Stimulated activated CD4-positive, alpha-beta T cell treated with anti-CD3 and anti-CD28 coated beads, Interleukin-12 subunit alpha, Interleukin-12 subunit beta, amount 100 ng/mL, for 24 hours (primary cell): ENCODE measurements around the gene CREBRF.
A peak's percentile ranks its signal among the peaks of the same experiment; 100 is the strongest.
"Not testable (repeated sequence)": the region's sequence is repeated elsewhere in the genome, so short reads cannot be mapped to it uniquely, and the experiment has no call there.

Experiments used
- DNase-seq, 2 experiments: peaks; one replicate each; pipeline ENCODE4 v3.0.0-alpha.2; 2020; ENCODE audit warnings: low read depth in 2 of 2

CREBRF gene

DNA sequence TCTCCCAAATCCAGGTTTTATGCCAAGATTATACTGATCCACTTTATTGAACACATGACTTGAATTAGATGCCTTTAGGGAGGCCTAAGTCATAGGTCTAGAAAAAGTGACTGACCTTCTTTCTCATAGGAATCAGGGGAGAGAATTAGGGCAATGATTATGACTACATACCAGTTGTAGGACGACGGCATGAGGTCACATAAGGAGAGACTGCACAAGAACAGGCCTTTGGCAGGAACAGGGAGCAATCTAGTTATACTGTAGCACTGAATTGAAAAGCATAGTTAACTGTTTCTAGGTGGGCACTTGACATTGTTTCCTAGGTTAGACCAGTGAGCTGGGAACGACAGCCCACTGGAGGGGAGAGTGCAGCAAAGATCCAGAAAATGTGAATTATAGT, 22.7 kb downstream of the CREBRF start:
- DNase-seq: no peak

GRCh38 chr5:173089581-173089980, 33.4 kb downstream of the CREBRF start:
- no peak for DNase-seq

- DNase-seq: no peak
Observed at GRCh38 chr5:173090639-173091038, 34.5 kb downstream of the CREBRF start.

- DNase-seq: no peak
Observed at GRCh38 chr5:173091981-173092380, 35.8 kb downstream of the CREBRF start.

- DNase-seq: no peak
Observed at GRCh38 chr5:173093606-173094005, 37.5 kb downstream of the CREBRF start.

GRCh38 chr5:173094012-173094661, 38.0 kb downstream of the CREBRF start:
- no peak for DNase-seq

DNA sequence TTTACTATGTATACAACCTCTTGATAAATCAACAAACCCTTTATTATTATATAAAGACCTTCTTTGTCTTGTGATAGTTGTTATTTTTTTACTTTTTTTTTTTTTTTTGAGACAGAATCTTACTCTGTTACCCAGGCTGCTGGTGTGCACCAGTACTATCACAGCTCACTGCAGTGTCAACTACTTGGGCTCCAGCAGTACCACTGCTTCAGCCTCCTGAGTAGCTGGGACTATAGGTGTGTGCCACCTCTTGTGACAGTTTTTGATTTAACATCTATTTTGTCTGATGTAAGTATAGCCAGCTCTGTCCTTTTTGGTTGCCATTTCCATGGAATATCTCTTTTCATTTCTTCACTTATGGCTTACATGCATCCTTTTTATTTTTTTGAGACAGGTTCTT, 42.6 kb downstream of the CREBRF start:
- DNase-seq: no peak

- no peak for DNase-seq
Observed at GRCh38 chr5:173099461-173099860, 43.3 kb downstream of the CREBRF start.

DNA sequence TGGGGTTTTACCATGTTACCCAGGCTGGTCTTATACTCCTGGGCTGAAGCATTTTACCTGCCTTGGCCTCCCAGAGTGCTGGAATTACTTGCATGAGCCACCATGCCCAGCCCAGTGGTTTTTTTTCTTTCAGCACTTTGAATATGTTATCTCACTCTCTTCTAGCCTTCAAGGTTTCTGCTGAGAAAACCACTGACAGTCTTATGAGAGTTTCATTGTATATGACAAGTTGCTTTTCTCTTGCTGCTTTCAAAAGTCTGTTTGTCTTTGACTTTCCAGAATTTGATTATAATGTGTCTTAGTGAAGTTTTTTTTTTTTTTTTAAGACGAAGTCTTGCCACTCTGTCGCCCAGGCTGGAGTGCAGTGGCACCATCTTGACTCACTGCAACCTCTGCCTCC, 45.1 kb downstream of the CREBRF start:
- no peak for DNase-seq

GRCh38 chr5:173103411-173103810, 47.3 kb downstream of the CREBRF start:
- DNase-seq: no peak

GRCh38 chr5:173108914-173109313, 52.8 kb downstream of the CREBRF start:
- DNase-seq: no peak

DNA sequence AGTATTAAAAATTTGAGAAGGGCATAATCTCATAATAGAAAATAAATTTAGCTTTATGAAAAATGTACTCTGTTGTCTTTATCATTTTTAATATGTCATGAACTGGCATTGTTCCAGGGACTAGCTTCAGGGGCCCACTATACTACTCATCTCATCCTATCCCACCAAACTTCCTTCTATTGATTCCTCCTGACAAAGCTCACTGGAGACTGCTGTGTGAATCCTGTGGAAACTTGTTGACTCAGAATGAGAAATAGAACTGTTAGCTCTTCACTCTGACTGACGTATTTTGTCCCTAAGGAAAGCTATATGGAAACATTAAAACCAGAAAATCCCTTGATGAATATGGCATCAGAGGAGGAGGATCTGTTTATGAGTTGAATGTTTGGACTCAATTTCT, 58.4 kb downstream of the CREBRF start:
- no peak for DNase-seq

DNA sequence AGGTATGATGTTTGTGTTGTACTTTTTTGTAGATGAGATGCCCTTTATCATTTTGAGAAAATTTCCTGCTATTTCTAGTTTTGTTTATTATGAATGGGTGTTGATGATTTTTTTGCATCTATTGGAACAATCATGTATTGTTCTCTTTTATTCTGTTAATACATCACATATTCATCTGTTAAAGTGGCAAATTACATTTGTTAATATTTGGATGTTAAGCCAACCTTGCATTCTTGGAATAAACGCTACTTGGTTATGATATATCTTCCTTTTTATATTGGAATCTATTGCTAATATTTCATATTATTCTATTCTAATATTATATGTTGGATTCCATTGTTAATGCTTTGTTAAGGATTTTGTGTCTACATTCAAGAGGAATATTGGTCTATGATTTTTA, 63.6 kb downstream of the CREBRF start:
- DNase-seq: no peak

GRCh38 chr5:173123416-173123815, 67.3 kb downstream of the CREBRF start:
- no peak for DNase-seq

DNA sequence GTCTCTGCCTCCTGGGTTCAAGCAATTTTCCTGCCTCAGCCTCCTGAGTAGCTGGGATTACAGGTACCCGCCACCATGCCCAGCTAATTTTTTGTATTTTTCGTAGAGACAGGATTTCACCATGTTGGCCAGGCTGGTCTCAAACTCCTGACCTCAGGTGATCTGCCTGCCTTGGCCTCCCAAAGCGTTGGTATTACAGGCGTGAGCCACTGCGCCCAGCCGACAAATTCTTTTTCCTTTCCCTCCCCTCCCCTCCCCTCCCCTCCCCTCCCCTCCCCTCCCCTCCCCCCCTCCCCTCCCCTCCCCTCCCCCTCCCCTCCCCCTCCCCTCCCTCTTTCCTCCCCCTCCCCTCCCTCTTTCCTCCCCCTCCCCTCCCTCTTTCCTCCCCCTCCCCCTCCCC, 76.0 kb downstream of the CREBRF start:
- DNase-seq: not testable (repeated sequence)

DNA sequence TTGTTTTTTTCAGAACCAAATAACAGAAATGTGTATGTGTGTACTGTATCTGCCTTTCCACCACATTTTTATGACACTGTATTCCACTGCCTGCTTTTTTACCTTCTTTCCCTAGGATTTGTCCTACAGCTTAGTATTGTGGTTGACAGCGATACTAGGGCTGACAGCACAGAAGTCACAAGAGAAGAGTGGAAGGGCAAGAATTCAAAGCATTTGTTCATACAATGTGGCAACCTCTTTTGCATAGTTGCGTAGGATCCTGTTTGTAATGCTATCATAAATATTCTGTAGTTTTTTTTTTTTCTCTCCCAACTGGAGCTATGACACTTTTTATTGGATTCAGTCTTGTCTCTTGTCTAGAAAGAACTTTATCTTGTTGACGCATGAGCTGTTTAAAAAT, 82.6 kb downstream of the CREBRF start:
- no peak for DNase-seq

- no peak for DNase-seq
Observed at GRCh38 chr5:173139631-173140030, 83.5 kb downstream of the CREBRF start.

- no peak for DNase-seq
Observed at GRCh38 chr5:173140769-173141168, 84.6 kb downstream of the CREBRF start.

DNA sequence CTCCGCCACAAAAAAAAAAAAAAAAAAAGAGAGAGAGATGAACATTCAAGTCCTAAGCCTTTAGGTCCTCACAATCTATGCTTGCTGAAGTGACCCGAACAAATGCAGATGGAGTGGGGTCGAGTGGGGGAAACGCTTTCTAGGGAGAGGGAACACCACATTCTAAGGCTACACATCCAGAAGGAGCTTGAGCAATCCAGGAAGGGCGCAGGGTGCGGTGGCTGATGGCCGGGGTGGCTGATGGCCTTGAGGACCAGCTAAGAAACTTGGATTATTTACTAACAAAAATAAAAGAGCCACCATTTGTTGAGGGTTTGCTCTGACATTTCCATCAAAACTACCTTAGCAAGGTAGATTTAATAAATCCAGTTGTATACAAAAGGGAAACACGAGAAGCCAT, 87.4 kb downstream of the CREBRF start:
- no peak for DNase-seq

GRCh38 chr5:173144200-173145176, 88.3 kb downstream of the CREBRF start, which contains the start of gene BNIP1:
TSS of gene BNIP1 (plus strand) at chr5:173144531. CDS start at chr5:173144546, 15 bp downstream.
- peak; percentile 92 to 96 for DNase-seq

GRCh38 chr5:173148354-173148753, 92.2 kb downstream of the CREBRF start:
- DNase-seq: no peak

DNA sequence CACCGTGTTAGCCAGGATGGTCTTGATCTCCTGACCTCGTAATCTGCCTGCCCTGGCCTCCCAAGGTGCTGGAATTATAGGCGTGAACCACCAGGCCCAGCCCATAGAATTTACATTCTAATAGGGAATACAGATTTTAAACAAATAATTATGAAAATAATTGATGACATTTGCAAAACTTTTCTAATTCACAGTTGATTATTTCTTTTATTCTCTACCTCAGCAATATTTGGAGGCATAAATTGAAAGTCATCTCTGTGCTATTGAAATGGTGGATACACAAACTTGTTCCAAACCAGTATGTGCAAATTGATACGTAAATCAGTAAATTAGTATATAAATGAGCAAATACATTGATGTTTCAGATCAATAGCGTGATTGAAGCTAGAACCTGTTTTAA, 96.4 kb downstream of the CREBRF start:
- no peak for DNase-seq

- no peak for DNase-seq
Observed at GRCh38 chr5:173153842-173154241, 97.7 kb downstream of the CREBRF start.
